GM23248 (cell line): ENCODE results near the gene MRPS7. TPM values are rescaled to one million over a fixed set of nuclear protein-coding genes. Genes with fewer than 3 reads are reported as not detected.
"Not testable (repeated sequence)": the region's sequence is repeated elsewhere in the genome, so short reads cannot be mapped to it uniquely, and the experiment has no call there.

Experiments
- DNase-seq: peaks from one replicate; pipeline ENCODE4 v3.0.0-alpha.2; 2015
- H2AFZ ChIP-seq: fragments of 200-600 bp; sonication (generic); 2 replicates; pipeline ENCODE4 v1.6.1; 2016; ENCODE audit warnings: antibody characterized with exemption
- H3F3A ChIP-seq: fragments of 200-600 bp; sonication (generic); 2 replicates; pipeline ENCODE4 v1.6.1; 2016; ENCODE audit warnings: mild to moderate bottlenecking, antibody characterized with exemption, mixed run types; ENCODE audit not compliant: insufficient read depth
- H3K27ac ChIP-seq: fragments of 200-600 bp; sonication (generic); 2 replicates; pipeline ENCODE4 v1.5.1; 2016; ENCODE audit warnings: mild to moderate bottlenecking
- H3K27me3 ChIP-seq: fragments of 200-600 bp; sonication (generic); replicated peaks from 2 replicates; pipeline ENCODE4 v1.6.1; 2016; ENCODE audit warnings: mild to moderate bottlenecking; ENCODE audit not compliant: insufficient read depth
- H3K36me3 ChIP-seq: fragments of 200-600 bp; sonication (generic); 2 replicates; pipeline ENCODE4 v1.6.1; 2016; ENCODE audit warnings: low read depth, mild to moderate bottlenecking
- H3K4me1 ChIP-seq: fragments of 200-600 bp; sonication (generic); 2 replicates; pipeline ENCODE4 v1.6.1; 2016; ENCODE audit warnings: mild to moderate bottlenecking; ENCODE audit not compliant: insufficient read depth
- H3K4me2 ChIP-seq: fragments of 200-600 bp; sonication (generic); one replicate; pipeline ENCODE4 v1.6.1; 2016; ENCODE audit warnings: mild to moderate bottlenecking; ENCODE audit not compliant: unreplicated experiment
- H3K4me3 ChIP-seq: fragments of 200-600 bp; sonication (generic); 2 replicates; pipeline ENCODE4 v1.5.1; 2016; ENCODE audit warnings: mild to moderate bottlenecking
- H3K79me2 ChIP-seq: fragments of 200-600 bp; sonication (generic); 2 replicates; pipeline ENCODE4 v1.6.1; 2016; ENCODE audit warnings: mild to moderate bottlenecking; ENCODE audit not compliant: insufficient read depth
- H3K9ac ChIP-seq: fragments of 200-600 bp; sonication (generic); 2 replicates; pipeline ENCODE4 v1.6.1; 2016; ENCODE audit warnings: mild to moderate bottlenecking
- H3K9me2 ChIP-seq: fragments of 200-600 bp; sonication (generic); 2 replicates; pipeline ENCODE4 v1.6.1; 2016; ENCODE audit warnings: mixed run types, mild to moderate bottlenecking, moderate library complexity; ENCODE audit not compliant: insufficient read depth
- H3K9me3 ChIP-seq: fragments of 200-600 bp; sonication (generic); one replicate; pipeline ENCODE4 v1.6.1; 2017; ENCODE audit warnings: low read depth
- H4K20me1 ChIP-seq: fragments of 200-600 bp; sonication (generic); 2 replicates; pipeline ENCODE4 v1.6.0; 2016; ENCODE audit not compliant: insufficient read depth
- EZH2 ChIP-seq: fragments of 200-600 bp; sonication (generic); IDR thresholded peaks from 2 replicates; pipeline ENCODE4 v1.6.1; 2018; ENCODE audit warnings: antibody characterized with exemption, mild to moderate bottlenecking; ENCODE audit not compliant: insufficient read depth, poor library complexity, severe bottlenecking
- EZH2phosphoT487 ChIP-seq: fragments of 200-600 bp; sonication (generic); IDR thresholded peaks from 2 replicates; pipeline ENCODE4 v1.6.1; 2018; ENCODE audit warnings: antibody characterized with exemption, moderate library complexity, mild to moderate bottlenecking, low read depth; ENCODE audit not compliant: insufficient read depth
- WGBS, 2 experiments: methylation state at CpG; one replicate each; pipeline ENCODE4 v1.1.6; 2015 to 2017; ENCODE audit warnings: low lambda C conversion rate in 2 of 2, low coverage in 1 of 2; ENCODE audit errors: missing lambda C conversion rate in 2 of 2; 5-methylcytosine and 5-hydroxymethylcytosine counted together
- in situ Hi-C: fragments of 300-500 bp; cut with MboI; formaldehyde crosslinking; loops from 2 replicates; pipeline ENCODE4 v1.15.0; 2020
- polyA plus RNA-seq: library from polyadenylated mRNA; unstranded; fragments of >200 nt; fragmentation: Nextera tagmentation; extraction: Ambion mirVana; gene quantifications from 2 replicates; pipeline ENCODE4 v1.2.1, GENCODE V29; 2016
- total RNA-seq: library from RNA; depleted of rRNA; stranded (reverse); fragments of >200 nt; shearing (Covaris generic); gene quantifications from 2 replicates; pipeline ENCODE4 v1.2.3, GENCODE V29; 2014

MRPS7 gene
- total and polyA plus RNA-seq, 2 experiments from 2014 or later = 41.6 to 87.6 TPM

- Histone ChIP-seq H3K36me3 (no peaks in the 10 kb centered on the region), H3F3A (no peaks in the 10 kb centered on the region), H3K27me3 (no peaks in the 10 kb centered on the region), H3K27ac (peak overlapping the region; percentile 91), H4K20me1 (no peaks in the 10 kb centered on the region), H3K9me2 (no peaks in the 10 kb centered on the region), H3K4me2 (peak overlapping the region; percentile 77), H3K4me1 (no peaks in the 10 kb centered on the region), H3K4me3 (peak overlapping the region; percentile 86), H3K79me2 (no peaks in the 10 kb centered on the region), H3K9ac (peak overlapping the region; percentile 88), H3K9me3 (no peaks in the 10 kb centered on the region), H2AFZ (peak overlapping the region; percentile 92)
- 2% methylated on average over 26 of the region's 26 CpGs for WGBS, 2 experiments
- in situ Hi-C loops = no loop called here
- DNase-seq = peak; percentile 85
- TF ChIP-seq EZH2 (no peak), EZH2phosphoT487 (no peak)
These were observed 28.2 kb downstream of the MRPS7 start for GRCh38 chr17:75289832-75290337.

DNA sequence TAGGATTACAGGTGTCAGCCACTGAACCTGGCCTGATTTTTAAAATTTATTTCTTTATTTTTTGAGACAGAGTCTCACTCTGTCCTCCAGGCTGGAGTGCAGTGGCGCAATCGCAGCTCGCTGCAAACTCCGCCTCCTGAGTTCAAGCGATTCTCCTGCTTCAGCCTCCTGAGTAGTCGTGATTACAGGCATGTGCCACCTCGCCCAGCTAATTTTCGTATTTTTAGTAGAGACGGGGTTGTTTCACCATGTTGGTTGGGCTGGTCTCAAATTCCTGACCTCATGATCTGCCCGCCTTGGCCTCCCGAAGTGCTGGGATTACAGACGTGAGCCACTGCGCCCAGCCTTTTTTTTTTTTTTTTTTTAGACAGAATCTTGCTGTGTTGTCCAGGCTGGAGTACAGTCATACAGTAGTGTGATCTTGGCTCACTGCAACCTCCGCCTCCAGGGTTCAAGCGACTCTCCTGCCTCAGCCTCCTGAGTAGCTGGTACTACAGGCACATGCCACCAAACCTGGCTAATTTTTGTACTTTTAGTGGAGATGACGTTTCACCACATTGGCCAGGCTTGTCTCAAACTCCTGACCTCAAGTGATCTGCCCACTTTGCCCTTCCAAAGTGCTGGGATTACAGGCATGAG lies 31.2 kb downstream of the MRPS7 start:
- H3K27me3 ChIP-seq, in situ Hi-C loops, H3K4me2 ChIP-seq, H2AFZ ChIP-seq, H3K27ac ChIP-seq, H3K36me3 ChIP-seq, H3K4me3 ChIP-seq, DNase-seq, H3K9me2 ChIP-seq, H4K20me1 ChIP-seq, H3K4me1 ChIP-seq, H3K79me2 ChIP-seq, H3K9ac ChIP-seq, H3K9me3 ChIP-seq, H3F3A ChIP-seq: not testable (repeated sequence)
- 70 to 77% methylated on average over 12 to 16 of the region's 16 CpGs for WGBS, 2 experiments

DNA sequence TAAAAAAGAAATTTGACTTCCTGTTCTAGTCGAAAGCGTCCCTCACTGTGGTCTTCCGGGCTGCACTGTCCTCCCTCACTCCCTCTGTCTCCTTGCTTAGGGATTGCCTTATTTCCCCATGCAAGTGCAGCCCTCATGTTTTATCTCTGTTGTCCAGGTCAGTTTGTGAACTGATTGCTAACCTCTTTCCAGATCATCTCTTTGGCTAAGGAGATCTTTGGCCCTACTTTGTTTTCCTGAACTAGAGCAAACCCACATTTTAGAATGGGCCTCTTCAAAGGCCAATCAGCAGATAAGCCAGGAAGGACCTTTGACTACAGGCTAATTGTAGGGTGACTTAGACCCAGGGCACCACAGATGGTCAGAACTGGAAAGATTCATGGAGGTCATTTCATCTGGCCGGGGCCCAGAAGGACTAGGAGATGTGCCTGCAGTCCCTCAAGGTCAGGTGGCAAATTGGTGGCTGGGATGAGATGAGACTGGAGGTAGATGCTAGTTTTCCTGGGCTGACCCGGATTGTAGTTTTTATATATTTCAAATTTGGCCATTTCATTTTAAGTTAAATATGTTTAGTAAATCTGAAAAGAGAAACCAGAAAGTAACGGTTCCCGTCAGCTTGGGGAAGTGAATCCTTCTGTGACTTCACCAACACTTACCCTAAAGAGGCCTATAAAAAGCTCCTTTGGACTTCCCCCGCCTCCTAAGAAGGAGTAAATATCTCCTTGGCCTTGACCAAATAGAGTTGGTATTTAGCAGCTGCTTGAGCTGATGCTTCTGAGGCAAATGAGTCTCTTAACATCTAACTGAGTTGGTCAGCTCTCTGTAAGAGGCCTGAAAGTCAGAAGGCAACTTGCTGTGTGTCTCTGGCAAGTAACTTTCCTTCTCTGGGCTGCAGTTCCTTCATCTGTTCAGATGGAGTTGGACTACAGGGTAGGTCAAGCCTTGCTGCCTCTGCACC lies 33.8 kb downstream of the MRPS7 start:
- Histone ChIP-seq H3K9ac (no peak overlapping the region), H4K20me1 (no peaks in the 10 kb centered on the region), H3K79me2 (no peaks in the 10 kb centered on the region), H3F3A (no peaks in the 10 kb centered on the region), H3K4me2 (no peak overlapping the region), H2AFZ (no peak overlapping the region), H3K4me1 (no peaks in the 10 kb centered on the region), H3K36me3 (no peaks in the 10 kb centered on the region), H3K9me2 (no peaks in the 10 kb centered on the region), H3K4me3 (no peak overlapping the region), H3K9me3 (no peaks in the 10 kb centered on the region), H3K27me3 (no peaks in the 10 kb centered on the region), H3K27ac (no peak overlapping the region)
- DNase-seq = no peak
- in situ Hi-C loops = no loop called here
- TF ChIP-seq EZH2phosphoT487 (no peak), EZH2 (no peak)
- 83 to 88% methylated on average over 8 of the region's 8 CpGs for WGBS, 2 experiments

- Histone ChIP-seq H3K4me2 (no peak overlapping the region), H3K27me3 (no peaks in the 10 kb centered on the region), H3K36me3 (no peaks in the 10 kb centered on the region), H3K79me2 (no peaks in the 10 kb centered on the region), H3K9me3 (no peaks in the 10 kb centered on the region), H3K4me1 (no peaks in the 10 kb centered on the region), H2AFZ (no peak overlapping the region), H3K9me2 (no peaks in the 10 kb centered on the region), H4K20me1 (no peaks in the 10 kb centered on the region), H3F3A (no peaks in the 10 kb centered on the region), H3K9ac (no peak overlapping the region), H3K4me3 (no peak overlapping the region), H3K27ac (no peak overlapping the region)
- no peak for DNase-seq
- no peak for TF ChIP-seq EZH2
- TF ChIP-seq EZH2phosphoT487 = no peak
- 49 to 60% methylated on average over 7 of the region's 7 CpGs for WGBS, 2 experiments
- in situ Hi-C loops = no loop called here
These were observed 38.6 kb downstream of the MRPS7 start for GRCh38 chr17:75300280-75300679.
